ENCODE results near the gene LANCL3.
"Not testable (repeated sequence)": the region's sequence is repeated elsewhere in the genome, so short reads cannot be mapped to it uniquely, and the experiment has no call there.

The LANCL3 gene

DNA sequence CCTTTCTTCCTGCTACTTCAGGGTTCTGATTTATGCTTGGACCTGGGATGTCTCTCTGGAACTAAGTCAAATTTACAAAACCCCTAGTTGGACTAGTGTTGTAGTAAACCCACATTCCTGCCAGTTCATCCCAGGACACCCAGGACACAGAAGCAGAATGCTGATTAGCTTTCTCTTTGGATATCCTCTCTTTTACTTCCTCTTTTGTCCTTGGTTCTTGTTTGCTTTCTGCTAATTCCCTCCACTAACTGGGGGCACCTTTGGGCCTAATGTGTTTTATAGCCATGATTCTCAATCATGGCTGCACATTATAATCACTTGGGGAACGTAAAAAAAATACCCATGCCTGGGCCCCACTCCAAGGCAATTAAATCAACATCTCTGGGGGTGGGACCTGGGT is 42.5 kb downstream of the LANCL3 start:
- no peak for ATAC-seq

DNA sequence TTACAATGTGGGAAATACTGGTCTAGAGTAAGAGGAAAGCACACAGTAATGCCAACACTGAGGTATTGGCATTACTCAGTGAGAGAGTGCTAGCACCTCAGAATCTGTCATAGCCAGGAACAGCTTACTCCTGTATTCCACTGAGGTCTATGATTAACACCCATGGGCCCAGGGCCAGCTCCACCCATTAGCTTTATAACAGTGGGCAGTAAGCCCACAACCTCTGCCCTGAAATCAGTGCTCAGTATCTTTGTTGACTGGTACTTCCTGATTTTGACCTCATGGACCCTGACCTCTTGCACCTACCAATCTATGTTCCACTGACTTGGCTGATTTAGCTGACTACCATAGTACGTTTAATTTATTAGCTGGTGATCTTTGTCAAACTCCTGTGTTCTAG is 56.1 kb downstream of the LANCL3 start:
- DNase-seq: no peak
- no peak for ATAC-seq

More for the DNA sequence above, 42.5 kb downstream of the LANCL3 start:
- no peak for DNase-seq

DNA sequence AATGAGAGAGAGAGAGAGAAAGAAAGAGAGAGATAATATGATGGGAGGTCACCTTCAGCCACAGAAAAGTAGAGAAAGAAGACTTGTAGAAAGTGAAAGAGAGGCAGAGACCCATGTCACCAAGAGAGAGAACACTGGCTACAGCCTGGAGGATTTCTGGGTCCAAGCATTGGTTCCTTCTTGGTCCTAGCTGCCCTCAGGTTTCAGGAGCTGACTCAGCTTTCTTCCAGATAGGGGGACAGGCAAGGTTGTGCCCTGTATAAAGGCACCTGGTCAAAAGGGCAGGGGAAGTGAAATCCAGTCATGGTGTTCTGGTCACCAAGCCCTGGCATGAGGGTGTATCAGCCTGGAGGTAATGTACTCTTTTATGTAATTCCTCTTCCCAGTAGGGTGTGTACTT is 66.6 kb downstream of the LANCL3 start:
- DNase-seq: no peak
- no peak for ATAC-seq

DNA sequence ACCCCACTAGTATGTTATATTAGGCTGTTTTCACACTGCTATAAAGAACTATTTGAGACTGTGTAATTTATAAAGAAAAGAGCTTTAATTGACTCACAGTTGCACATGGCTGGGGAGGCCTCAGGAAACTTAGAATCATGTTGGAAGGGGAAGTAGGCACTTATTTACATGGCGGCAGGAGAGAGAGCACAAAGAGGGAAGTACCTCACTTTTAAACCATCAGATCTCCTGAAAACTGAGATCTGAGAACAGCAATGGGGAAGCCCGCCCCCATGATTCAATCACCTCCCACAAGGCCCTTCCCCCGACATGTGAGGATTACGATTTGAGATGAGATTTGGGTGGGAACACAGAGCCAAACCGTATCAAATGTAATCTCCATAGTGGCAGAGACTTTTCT is 68.7 kb downstream of the LANCL3 start:
- DNase-seq (no peak), ATAC-seq (no peak)

DNA sequence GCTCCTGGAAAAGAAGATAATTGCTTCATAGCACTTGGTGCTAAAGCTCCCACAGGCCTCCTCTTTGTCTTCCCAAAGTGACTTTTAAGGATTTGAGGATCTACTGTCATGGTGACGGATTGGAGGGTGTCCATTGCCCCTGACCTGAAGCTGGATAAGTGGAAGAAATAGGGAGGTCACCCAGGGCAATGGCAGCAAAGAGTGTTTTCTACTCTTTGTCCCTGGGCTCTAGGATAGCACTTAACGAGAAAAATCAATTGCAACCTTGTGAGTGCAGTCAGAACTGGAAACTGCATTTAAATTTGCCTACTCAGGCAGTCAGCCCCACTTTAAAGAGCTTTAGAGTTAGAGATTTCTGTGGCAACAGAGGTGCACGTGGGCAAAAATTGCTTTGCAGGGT is 70.4 kb downstream of the LANCL3 start:
- ATAC-seq: no peak

DNA sequence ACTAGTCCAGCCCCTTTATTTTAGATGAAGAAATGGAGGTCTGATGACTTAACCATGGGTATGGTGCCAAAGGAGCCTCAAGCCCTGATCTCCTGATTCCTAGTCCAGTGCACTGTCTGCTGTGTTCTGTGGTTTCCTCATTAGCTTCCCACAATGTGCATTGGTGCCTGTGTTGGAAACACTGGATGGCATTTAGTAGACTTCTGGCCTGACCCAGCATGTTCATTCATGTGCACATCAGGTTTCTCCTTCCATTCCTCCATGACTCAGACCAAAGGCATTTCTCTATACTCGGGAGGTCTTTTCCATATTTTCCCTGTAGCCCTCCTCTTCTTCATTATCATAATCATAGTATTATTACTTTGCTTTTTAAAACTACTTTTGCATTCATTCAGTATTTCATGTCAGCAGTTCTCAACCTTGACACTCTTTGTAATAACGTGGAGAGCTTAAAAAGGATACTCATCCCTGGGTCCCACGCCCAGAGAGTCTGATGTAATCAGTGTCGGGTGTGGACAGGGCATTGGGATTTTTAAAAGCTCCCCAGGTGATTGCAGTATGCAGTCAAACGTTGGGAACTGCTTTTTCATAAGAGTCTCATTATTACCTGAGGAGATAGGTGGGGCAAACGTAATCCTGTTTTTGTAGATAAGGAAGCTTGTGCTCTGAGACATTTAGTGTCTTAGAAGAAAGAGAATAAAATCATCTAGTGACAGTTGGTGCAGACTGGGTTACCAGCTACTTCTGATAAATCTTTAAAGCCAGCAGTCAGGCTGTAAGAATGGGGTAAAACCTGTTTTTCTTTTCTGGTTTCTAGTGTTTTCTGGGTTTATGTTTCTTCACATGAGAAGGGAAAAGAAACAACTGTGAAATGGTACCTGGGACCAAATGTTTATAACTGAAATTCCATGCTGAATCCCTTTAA is 73.2 kb downstream of the LANCL3 start:
- DNase-seq (no peak), ATAC-seq (no peak)

More for the DNA sequence above, 70.4 kb downstream of the LANCL3 start:
- no peak for DNase-seq

DNA sequence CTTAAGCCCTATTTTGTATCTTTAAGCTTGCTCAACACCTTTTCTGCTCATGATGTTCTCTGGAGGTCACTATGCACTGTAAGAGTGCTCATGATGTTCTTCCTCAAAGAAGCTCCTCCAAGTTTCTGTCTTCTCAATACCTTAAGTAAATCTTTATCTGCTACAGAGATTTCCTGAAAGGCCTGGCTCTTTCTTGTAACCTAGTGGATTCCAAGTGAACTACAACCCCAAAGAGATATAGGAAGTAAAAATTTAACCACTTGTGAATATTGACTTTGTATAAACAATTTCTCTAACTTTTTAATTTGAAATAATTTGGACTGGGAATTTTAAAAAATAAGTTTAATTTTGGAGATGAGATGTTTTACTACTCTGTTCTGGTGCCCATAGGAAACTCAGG is 74.8 kb downstream of the LANCL3 start:
- no peak for DNase-seq
- ATAC-seq: no peak

DNA sequence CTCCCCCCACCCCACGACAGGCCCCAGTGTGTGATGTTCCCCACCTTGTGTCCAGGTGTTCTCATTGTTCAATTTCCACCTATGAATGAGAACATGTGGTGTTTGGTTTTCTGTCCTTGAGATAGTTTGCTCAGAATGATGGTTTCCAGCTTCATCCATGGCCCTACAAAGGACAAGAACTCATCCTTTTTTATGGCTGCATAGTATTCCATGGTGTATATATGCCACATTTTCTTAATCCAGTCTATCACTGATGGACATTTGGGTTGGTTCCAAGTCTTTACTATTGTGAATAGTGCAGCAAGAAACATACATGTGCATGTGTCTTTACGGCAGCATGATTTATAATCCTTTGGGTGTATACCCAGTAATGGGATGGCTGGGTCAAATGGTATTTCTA is 79.4 kb downstream of the LANCL3 start:
- not testable (repeated sequence) for ATAC-seq

DNA sequence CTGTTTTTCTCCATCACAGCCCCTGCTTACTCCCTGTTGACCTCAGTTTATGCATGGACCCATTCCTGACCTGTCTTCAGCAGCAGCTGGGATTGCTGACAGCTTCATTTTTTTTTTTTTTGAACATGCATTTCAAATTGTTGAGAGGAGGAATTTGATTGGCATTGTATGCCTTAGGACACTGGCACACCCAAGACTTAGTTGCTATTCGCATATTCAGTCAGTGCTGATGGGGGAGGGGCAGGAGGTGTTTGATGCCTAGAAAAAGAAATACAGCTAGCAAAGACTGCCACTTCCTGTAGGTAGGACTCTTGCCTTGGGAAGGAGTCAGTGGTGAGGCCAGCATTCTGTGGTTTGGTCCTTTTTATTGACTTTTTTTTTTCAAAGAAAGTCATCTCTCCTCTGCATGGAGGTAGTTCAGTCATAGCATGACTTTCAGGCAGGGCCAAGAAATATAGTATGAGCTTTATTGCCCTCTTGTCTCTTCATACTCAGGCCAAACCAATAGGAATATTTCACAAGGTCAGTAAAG is 80.5 kb downstream of the LANCL3 start:
- ATAC-seq: no peak
- no peak for DNase-seq

More for the DNA sequence above, 79.4 kb downstream of the LANCL3 start:
- DNase-seq: not testable (repeated sequence)

DNA sequence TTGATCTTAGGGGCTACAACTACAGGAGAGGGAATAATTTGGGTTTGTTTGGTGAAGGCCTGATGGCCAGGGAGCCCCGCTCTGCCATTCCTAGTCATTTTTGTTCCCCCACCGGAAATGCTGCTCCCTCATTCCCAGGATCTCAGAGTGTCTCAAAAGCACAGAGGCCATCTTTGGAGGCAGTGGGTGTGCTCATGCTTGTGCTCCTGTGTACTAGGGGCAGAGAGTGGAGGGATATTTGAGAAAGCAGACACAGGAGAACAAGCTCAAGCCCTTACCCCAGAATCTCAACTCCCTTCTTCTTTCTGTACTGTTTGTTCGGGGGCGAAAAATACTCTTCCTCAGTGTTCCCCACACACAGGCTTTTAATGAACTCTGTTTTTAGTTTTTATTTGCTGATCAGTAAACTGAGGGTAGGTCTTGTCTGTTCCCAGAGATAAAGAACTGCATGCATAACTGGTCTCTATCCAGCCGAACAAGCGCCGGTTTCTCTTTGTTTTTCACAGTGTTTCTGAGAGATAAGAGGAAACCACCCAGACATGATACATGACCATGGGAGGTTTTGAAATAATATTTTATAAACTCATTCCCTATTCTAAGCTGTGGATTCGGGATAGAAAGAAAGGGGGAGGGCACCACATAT is 81.2 kb downstream of the LANCL3 start:
- DNase-seq (no peak), ATAC-seq (no peak)

DNA sequence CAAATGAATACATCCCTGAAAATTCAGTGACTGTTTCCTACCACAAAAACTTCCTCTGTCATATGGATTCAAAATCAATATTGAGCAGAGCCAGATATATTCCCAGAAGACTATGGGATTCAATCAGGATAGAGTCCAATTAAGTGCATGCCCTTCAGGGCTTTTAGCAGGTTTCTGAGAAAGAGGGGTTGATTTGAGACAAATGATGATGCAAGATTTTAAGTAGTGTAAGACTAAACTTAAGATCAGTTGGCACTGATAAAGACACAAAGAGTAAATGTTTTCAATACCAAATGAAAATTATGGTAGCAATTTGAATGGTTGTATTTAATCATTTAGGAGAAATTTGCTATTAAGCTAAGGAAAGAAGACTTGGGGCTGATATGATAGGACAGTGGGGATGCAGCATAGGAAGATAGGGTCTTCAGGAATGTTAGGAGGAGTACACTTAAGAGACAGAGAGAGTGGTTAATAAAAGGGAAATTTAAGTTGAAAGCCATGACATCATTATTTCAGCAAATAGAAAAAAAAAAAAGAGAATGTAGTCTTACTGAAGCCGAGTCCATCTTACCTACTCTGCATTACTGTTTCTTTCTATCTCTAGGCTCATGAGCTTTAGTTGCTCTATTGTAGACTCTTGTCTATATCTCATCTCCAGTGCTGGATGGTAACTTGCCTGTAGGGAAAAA is 82.1 kb downstream of the LANCL3 start:
- ATAC-seq: no peak
- DNase-seq: no peak

DNA sequence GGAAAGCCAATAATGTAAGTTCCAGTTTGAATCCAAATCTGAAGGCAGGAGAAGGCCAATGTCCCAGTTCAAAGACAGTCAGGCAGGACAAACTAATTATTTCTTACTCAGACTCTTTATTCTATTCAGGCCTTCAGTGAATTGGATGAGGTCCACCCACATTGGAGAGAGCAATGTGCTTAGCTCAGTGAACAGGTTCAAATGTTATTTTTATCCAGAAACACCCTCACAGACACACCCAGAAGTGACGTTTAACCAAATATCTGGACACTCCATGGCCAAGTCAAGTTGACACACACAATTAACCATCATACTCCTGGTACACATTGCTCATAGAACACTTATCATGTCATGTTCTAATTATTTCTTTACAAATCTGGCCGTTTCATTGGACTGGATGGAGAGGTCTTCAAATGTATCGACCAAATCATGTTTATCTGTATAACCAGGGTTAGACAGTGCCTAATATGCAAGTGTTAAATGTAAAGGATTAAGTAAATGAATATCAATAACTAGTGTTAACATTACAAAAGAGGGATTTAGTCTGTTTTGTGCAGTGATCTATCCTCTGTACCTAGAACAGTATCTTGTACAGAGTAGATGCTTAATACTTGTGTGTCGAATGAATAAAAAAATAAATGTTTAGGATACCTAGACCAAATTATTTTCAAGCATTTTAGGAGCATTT is 87.0 kb downstream of the LANCL3 start:
- DNase-seq (no peak), ATAC-seq (no peak)

DNA sequence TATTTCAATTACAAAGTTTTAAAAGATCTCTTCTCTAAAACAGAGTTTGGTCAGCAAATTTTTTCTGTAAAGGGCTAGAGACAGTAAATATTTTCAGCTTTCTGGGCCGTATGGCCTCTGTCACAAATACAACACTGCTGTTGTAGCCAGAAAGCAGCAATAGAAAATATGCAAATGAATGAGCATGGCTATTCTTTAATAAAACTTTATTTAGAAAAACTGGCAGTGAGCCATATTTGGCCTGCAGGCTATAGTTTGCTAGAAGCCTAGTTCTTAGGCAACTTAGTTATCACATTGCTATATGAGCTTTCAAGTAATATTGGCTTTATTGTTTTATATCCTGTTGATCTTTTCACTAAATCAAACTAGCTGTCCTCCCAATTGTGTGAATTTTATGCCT is 87.6 kb downstream of the LANCL3 start:
- no peak for ATAC-seq
- DNase-seq: no peak

DNA sequence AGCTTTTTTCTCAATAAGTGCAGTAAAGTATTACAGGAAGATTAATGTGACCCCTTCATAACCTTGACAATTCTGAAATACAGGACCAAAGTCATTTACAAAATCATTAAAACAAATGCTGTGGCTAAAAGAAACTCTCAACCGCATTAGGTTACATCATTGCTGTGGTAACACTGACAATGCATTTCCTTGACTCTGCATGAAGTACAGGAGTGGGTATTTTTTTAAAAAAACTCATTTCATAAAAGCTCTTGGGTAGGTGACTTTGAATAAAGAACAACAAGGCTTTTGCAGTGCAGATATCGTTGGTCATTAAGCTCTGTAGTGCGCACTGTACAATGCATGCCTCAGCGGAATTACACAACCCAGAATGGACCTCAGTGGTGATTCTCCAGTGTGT is 90.7 kb downstream of the LANCL3 start:
- DNase-seq (no peak), ATAC-seq (no peak)

DNA sequence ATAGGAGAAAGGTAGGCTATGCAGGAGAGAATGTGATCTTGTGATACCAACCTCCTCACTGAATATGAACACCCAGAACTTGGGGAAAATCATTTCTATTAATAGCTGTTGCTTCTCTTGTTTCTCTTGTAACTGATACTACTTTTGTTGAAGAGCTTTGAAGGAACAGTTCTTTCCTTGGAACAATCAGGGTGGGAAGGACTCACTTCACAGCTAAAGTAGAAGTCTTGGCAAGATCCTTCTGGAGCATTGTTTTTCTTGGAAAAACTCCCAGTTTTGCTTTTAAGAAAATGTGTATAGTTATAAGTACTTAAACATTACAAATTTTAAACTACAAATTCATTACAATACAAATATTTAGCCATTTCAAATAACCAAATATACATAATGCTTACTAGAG is 95.1 kb downstream of the LANCL3 start:
- DNase-seq (no peak), ATAC-seq (no peak)

DNA sequence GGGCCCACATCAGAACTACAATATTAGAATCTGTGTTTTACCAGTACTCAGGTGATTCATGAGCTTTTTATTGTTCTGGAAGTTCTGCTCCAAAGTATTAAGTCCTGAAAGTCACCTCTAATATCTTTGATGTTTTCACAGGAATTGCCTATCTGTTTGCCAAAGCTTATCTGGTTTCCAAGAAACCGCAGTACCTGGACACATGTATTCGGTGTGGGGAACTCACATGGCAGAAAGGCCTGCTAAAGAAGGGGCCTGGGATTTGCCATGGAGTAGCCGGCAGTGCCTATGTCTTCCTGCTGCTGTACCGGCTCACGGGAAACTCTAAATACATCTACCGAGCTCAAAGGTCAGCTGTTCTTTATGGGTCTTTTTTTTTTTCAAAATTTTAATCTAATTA is 95.7 kb downstream of the LANCL3 start:
- ATAC-seq (no peak), DNase-seq (no peak)

DNA sequence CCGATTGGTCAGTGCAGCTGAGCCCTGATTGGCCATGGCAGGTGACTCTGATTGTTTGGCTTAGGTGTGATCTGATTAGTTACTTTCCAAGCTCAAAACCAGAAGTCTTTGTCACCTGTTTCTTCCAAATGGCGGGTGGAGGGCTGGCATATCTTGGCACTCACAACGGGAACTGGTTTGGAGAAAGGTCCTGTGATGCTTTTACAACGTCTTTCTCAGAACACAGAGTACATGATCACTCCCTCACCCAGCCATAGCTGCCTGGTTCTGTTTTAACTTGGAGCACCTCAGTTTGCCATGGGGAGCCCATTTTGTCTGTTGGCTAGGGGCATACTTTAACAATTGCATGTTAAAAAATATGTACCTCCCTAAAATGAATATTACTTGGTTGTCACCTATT is 101.1 kb downstream of the LANCL3 start:
- ATAC-seq: no peak
- DNase-seq: no peak

DNA sequence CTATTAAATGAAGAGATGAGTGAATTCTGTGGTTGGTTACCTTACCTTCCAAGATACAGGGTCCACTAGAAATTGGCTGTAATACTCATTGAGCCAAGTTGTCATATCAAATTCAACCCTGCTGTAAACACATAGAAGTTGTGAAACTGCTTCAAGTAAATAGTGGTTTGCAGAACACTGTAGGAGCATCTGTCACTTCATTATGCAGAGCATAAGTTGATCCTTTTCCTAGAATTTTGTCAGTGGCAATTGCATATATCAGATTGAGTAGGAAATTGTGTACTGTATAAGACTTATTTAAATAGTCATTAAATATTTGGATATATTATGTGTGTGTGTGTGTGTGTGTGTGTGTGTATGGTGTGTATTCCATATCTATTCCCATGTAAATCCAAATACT is 105.3 kb downstream of the LANCL3 start:
- no peak for DNase-seq
- ATAC-seq: no peak

DNA sequence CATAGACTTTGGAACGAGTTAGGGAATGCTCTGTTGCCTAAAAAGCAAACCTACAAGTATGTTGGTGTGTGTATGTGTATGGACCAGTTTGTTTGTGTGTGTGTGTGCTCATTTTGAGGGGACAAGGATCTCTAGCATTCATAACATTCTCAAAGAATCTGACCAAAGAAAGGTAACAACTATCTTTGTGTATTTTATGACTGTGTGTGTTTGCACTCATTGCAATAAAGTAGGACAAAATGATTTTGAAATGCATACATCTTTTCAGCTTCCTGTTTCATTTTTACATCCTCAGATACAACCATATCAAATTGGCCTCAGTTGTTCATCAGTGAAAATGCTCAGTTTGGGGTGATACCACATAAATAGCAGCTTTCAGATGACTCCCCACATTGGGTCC is 105.8 kb downstream of the LANCL3 start:
- no peak for DNase-seq
- no peak for ATAC-seq

DNA sequence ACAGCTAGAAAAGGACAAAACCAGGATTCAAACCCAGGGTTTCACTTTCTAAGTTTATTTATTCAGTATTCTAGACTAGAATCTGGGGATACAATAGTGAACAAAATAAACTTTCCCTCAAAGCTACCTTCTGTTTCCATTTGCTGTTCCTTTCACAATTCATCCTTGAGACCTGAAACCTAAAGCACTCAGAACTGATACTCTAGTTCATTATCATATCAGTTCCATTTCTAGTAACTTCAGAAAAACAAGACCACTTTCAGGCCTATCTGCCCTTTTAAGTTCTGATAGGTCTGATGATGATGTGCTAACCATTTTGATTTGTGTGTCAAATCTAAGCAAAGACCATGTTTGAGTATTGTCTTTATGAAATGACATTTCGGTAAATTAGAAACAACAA is 106.3 kb downstream of the LANCL3 start:
- ATAC-seq (no peak), DNase-seq (no peak)

DNA sequence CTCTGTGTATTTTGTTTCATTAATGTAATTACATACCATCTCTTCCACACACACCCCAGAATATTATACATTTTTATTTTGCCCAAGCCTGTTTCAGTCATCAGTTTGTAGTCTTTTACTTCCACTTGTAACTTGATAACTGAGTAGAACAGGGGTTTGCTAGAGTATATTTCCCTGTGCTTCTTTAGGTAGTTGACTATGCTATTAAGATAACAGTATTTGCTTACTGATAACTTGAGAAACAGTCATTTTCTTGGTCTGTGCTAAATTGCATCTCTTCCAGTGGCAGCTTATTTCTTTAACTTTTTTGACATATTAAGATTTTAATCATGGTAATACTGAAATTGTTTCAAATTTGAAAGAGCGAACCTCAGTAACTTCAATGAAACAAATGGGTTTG is 107.1 kb downstream of the LANCL3 start:
- no peak for DNase-seq
- no peak for ATAC-seq

DNA sequence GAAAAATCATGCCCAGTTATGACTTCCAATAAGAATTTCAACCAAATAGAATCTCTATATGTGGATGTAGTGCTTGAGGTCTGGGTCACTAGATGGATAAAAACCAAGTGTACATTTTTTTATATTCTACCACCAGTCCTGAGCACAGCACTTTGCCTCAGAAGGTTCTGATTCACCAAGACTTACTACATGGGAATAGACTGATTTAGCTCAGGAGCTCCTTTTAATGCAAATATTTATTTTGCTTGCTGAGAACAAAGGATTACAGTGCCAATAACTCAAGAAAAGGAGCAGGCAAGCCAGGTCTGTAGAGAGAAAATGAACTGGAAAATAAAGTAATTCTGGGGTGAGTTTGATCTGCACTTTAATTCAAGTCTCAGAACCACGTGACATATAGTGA is 107.8 kb downstream of the LANCL3 start:
- ATAC-seq: no peak

More for the DNA sequence above, 107.8 kb downstream of the LANCL3 start:
- no peak for DNase-seq
